B cell (primary cell): ENCODE results near the gene CRCP. TPM values are rescaled to one million over a fixed set of nuclear protein-coding genes. Genes with fewer than 3 reads are reported as not detected.
"Not testable (repeated sequence)": the region's sequence is repeated elsewhere in the genome, so short reads cannot be mapped to it uniquely, and the experiment has no call there.

ENCODE experiments used
- ATAC-seq: fragments of 200-7000 bp; cut with Tn5 transposase; one replicate; pipeline ENCODE4 v1.10.0; 2021; ENCODE audit warnings: low read depth, mild to moderate bottlenecking, moderate number of reproducible peaks, moderate library complexity
- CTCF ChIA-PET: fragments of 350-600 bp; sonication (Branson Sonifier 250); formaldehyde crosslinking; loops from one replicate; lab custom pipeline; 2021; ENCODE audit warnings: antibody characterized with exemption, inconsistent platforms; lab: Charles Lee
- POLR2A ChIA-PET: fragments of 350-600 bp; sonication (Branson Sonifier 250); formaldehyde crosslinking; loops from one replicate; lab custom pipeline; 2021; ENCODE audit warnings: antibody characterized with exemption; lab: Charles Lee
- DNase-seq: peaks from one replicate; pipeline ENCODE4 v3.0.0; 2013
- H2AFZ ChIP-seq: 2 replicates; pipeline ENCODE4 v1.6.1; 2012; ENCODE audit warnings: mild to moderate bottlenecking, low read depth, low read length; ENCODE audit not compliant: insufficient read depth, poor library complexity, severe bottlenecking
- H3K27ac ChIP-seq, 2 donors: 1 replicate in 1 of 2; 2 replicates in 1 of 2; pipeline ENCODE4 v1.5.1; 2012 to 2013; ENCODE audit warnings: low read length in 2 of 2, mild to moderate bottlenecking in 2 of 2, moderate library complexity in 1 of 2
- H3K27me3 ChIP-seq, 4 experiments: fragments of 200-600 bp in 1 of 4; sonication (generic) in 1 of 4; replicated peaks in 1 of 4; 1 replicate in 2 of 4; 2 replicates in 2 of 4; pipeline versions ENCODE4 v1.6.1 to v1.7.0; 2013 to 2016; ENCODE audit warnings: low read length in 3 of 4, mild to moderate bottlenecking in 2 of 4, mixed read lengths in 1 of 4, moderate library complexity in 1 of 4; ENCODE audit not compliant: insufficient read depth in 4 of 4, control insufficient read depth in 3 of 4; ENCODE audit errors: control extremely low read depth in 1 of 4
- H3K36me3 ChIP-seq, 2 experiments: replicated peaks in 1 of 2; 1 replicate in 1 of 2; 2 replicates in 1 of 2; pipeline versions ENCODE4 v1.6.1 to v1.7.1; 2013; ENCODE audit warnings: low read length in 1 of 2; ENCODE audit not compliant: insufficient read depth in 2 of 2, control insufficient read depth in 1 of 2; ENCODE audit errors: control extremely low read depth in 1 of 2, extremely low read depth in 1 of 2
- H3K4me1 ChIP-seq, 2 donors: fragments of 200-600 bp in 1 of 2; sonication (generic) in 1 of 2; 1 replicate in 1 of 2; 2 replicates in 1 of 2; pipeline versions ENCODE4 v1.5.1 to v1.6.1; 2013 to 2017; ENCODE audit warnings: low read length in 2 of 2; ENCODE audit not compliant: control insufficient read depth in 2 of 2, insufficient read depth in 2 of 2
- H3K4me2 ChIP-seq: replicated peaks from 2 replicates; pipeline ENCODE3; 2012; ENCODE audit warnings: mild to moderate bottlenecking, low read depth, low read length; ENCODE audit not compliant: poor library complexity, severe bottlenecking
- H3K4me3 ChIP-seq, 5 experiments: fragments of 200-600 bp in 1 of 5; sonication (generic) in 1 of 5; 1 replicate in 3 of 5; 2 replicates in 2 of 5; pipeline versions ENCODE4 v1.5.1 to v1.7.0; 2011 to 2016; ENCODE audit warnings: low read length in 4 of 5, mild to moderate bottlenecking in 4 of 5, low read depth in 2 of 5, control low read depth in 1 of 5, moderate library complexity in 1 of 5; ENCODE audit not compliant: insufficient read depth in 1 of 5; ENCODE audit errors: control extremely low read depth in 1 of 5, extremely low read depth in 1 of 5
- H3K79me2 ChIP-seq: fragments of 200-600 bp; sonication (generic); one replicate; pipeline ENCODE4 v1.6.0; 2016; ENCODE audit warnings: low read length; ENCODE audit not compliant: control insufficient read depth, insufficient read depth
- H3K9ac ChIP-seq: fragments of 200-600 bp; sonication (generic); 2 replicates; pipeline ENCODE4 v1.6.1; 2017; ENCODE audit warnings: mild to moderate bottlenecking, low read length, moderate library complexity
- H3K9me3 ChIP-seq, 3 donors: one replicate each; pipeline versions ENCODE4 v1.6.1 to v1.7.1; 2013; ENCODE audit warnings: low read length in 2 of 3; ENCODE audit not compliant: control insufficient read depth in 2 of 3, insufficient read depth in 1 of 3; ENCODE audit errors: control extremely low read depth in 1 of 3
- H4K20me1 ChIP-seq: 2 replicates; pipeline ENCODE4 v1.6.0; 2012; ENCODE audit warnings: mild to moderate bottlenecking, low read length; ENCODE audit not compliant: insufficient read depth, control insufficient read depth, poor library complexity, severe bottlenecking
- H3K27ac Mint-ChIP-seq: one replicate; pipeline ENCODE4 v1.8.0; 2021; ENCODE audit warnings: mixed read lengths
- H3K27me3 Mint-ChIP-seq: one replicate; pipeline ENCODE4 v1.8.0; 2021; ENCODE audit warnings: mixed read lengths
- H3K4me1 Mint-ChIP-seq: one replicate; pipeline ENCODE4 v1.8.0; 2021; ENCODE audit warnings: mixed read lengths
- H3K4me3 Mint-ChIP-seq: one replicate; pipeline ENCODE4 v1.8.0; 2021; ENCODE audit warnings: mixed read lengths
- H3K9me3 Mint-ChIP-seq: one replicate; pipeline ENCODE4 v1.8.0; 2022; ENCODE audit warnings: mixed read lengths; ENCODE audit not compliant: insufficient read depth
- CTCF ChIP-seq: fragments of 200-600 bp; IDR thresholded peaks from one replicate; pipeline ENCODE4 v1.8.0; 2022; ENCODE audit warnings: antibody characterized with exemption, mild to moderate bottlenecking
- EZH2 ChIP-seq: IDR thresholded peaks from 2 replicates; pipeline ENCODE4 v1.6.1; 2012; ENCODE audit warnings: borderline replicate concordance, low read depth, mild to moderate bottlenecking, moderate library complexity, low read length; ENCODE audit not compliant: insufficient read depth, poor library complexity, severe bottlenecking
- WGBS: methylation state at CpG from one replicate; pipeline ENCODE4 v1.1.5; 2013; ENCODE audit warnings: missing lambda C conversion rate; ENCODE audit not compliant: insufficient coverage; 5-methylcytosine and 5-hydroxymethylcytosine counted together
- intact Hi-C: fragments of 100-400 bp; cut with micrococcal nuclease; formaldehyde crosslinking; loops from one replicate; pipeline ENCODE4 v1.10.0; 2022
- polyA plus RNA-seq: library from polyadenylated mRNA; depleted of rRNA; stranded (reverse); fragments of >200 nt; gene quantifications from 2 replicates; pipeline ENCODE4 v1.2.3, GENCODE V29; 2012
- total RNA-seq, 2 donors: library from RNA; stranded (reverse); fragments of 120-200 nt in 1 of 2; gene quantifications; 1 replicate in 1 of 2; 2 replicates in 1 of 2; pipeline versions ENCODE4 v1.2.3 to v1.2.4, GENCODE V29; 2013 to 2022

Gene CRCP
- total and polyA plus RNA-seq, 2 donors (not counting 1 experiment from before 2014, with no cell fraction given), result 20.8 to 39.6 TPM

GRCh38 chr7:66110856-66111255 is 3.8 kb upstream of the CRCP start:
- Histone ChIP-seq H3K9me3 (no peaks in the 10 kb centered on the region), H3K27me3 (no peaks in the 10 kb centered on the region), H3K4me1 (peaks cover 2 to 15% of the 10 kb centered on the region in 2 donors), H2AFZ (no peak overlapping the region), H3K27ac (no peak overlapping the region), H3K4me2 (no peak overlapping the region), H3K36me3 (no peaks in the 10 kb centered on the region), H4K20me1 (peaks cover 3% of the 10 kb centered on the region), H3K4me3 (no peak overlapping the region), H3K79me2 (peaks cover 26% of the 10 kb centered on the region), H3K9ac (no peak overlapping the region)
- DNase-seq (no peak), ATAC-seq (no peak)
- H3K27ac Mint-ChIP-seq, result no peak overlapping the region
- WGBS, result no CpG with 5 or more reads among the region's 9 CpGs
- TF ChIP-seq CTCF (no peak), EZH2 (no peak)
- intact Hi-C loops, result loop anchor here (10.0 kb wide), 1 partner anchor 884 kb away; the partner anchor contains the start of genes SBDS and TYW1
- ChIA-PET CTCF (no interaction called here), POLR2A (no interaction called here)
- H3K4me3 Mint-ChIP-seq, result no peak overlapping the region
- no peaks in the 10 kb centered on the region for H3K9me3 Mint-ChIP-seq
- no peaks in the 10 kb centered on the region for H3K27me3 Mint-ChIP-seq
- peaks cover 13% of the 10 kb centered on the region for H3K4me1 Mint-ChIP-seq

GRCh38 chr7:66116680-66117420 is 2.2 kb downstream of the CRCP start:
- CTCF ChIA-PET, H3K4me2 ChIP-seq, H2AFZ ChIP-seq, DNase-seq, H3K27me3 ChIP-seq, POLR2A ChIA-PET, H3K9me3 ChIP-seq, H3K4me3 ChIP-seq, H3K36me3 ChIP-seq, H3K27me3 Mint-ChIP-seq, H3K9ac ChIP-seq, H3K9me3 Mint-ChIP-seq, ATAC-seq: not testable (repeated sequence)
- peaks cover 15 to 23% of the 10 kb centered on the region in 2 donors for H3K4me1 ChIP-seq
- H3K27ac Mint-ChIP-seq, result peak overlapping the region; percentile 13
- H3K4me1 Mint-ChIP-seq, result peaks cover 47% of the 10 kb centered on the region
- H3K27ac ChIP-seq, result peak overlapping the region in 1 of 2 donors; percentile 1
- H3K4me3 Mint-ChIP-seq, result peak overlapping the region; percentile 71
- 92% methylated on average over 6 of the region's 12 CpGs for WGBS
- intact Hi-C loops, result loop anchor here (5.0 to 10.0 kb wide), 3 partner anchors 365 to 1185 kb away; partner anchors contain the start of genes SBDS and TYW1
- H3K79me2 ChIP-seq, result peaks cover 82% of the 10 kb centered on the region
- peaks cover 51% of the 10 kb centered on the region for H4K20me1 ChIP-seq
